ENCODE data around the gene ERI3.

GRCh38 chr1:44322367-44322766 is 32.7 kb downstream of the ERI3 start:
- no peak for TF ChIP-seq CTCF (IDR thresholded peaks at IDR 0.05; ENCODE audit: insufficient read depth, low read length, poor library complexity, severe bottlenecking)
- TF ChIP-seq EZH2phosphoT487 (conservative IDR thresholded peaks at IDR 0.05; ENCODE audit: low read length) = no peak

Measured in SU-DHL-6 (cell line).